Transverse colon (tissue), 4 donors: ENCODE measurements around the gene ACHE. TPM values are rescaled to one million over a fixed set of nuclear protein-coding genes. Genes with fewer than 3 reads are reported as not detected.
A peak's percentile ranks its signal among the peaks of the same experiment; 100 is the strongest.

Source experiments
- DNase-seq: peaks from one replicate; pipeline ENCODE4 v3.0.0-alpha.2; 2019
- H3K27ac ChIP-seq, 4 donors: fragments of 200-600 bp; sonication (generic); 2 replicates each; pipeline ENCODE4 v1.5.1; 2016 to 2018; ENCODE audit warnings: inconsistent platforms in 4 of 4
- H3K27me3 ChIP-seq: fragments of 200-600 bp; sonication (generic); 2 replicates; pipeline ENCODE4 v1.5.1; 2017; ENCODE audit warnings: inconsistent platforms
- H3K36me3 ChIP-seq, 4 donors: fragments of 200-600 bp; sonication (generic); 2 replicates each; pipeline ENCODE4 v1.5.1; 2017 to 2019; ENCODE audit warnings: inconsistent platforms in 4 of 4
- H3K4me1 ChIP-seq, 4 donors: fragments of 200-600 bp; sonication (generic); 2 replicates each; pipeline ENCODE4 v1.5.1; 2017 to 2020; ENCODE audit warnings: inconsistent platforms in 4 of 4
- H3K4me3 ChIP-seq, 4 donors: fragments of 200-600 bp; sonication (generic); 1 replicate in 1 of 4; 2 replicates in 3 of 4; pipeline versions ENCODE4 v1.5.1 to v1.6.1; 2017 to 2019; ENCODE audit warnings: inconsistent platforms in 4 of 4
- H3K9me3 ChIP-seq, 2 donors: fragments of 200-600 bp; sonication (generic); 2 replicates each; pipeline ENCODE4 v1.5.1; 2017 to 2019; ENCODE audit warnings: inconsistent platforms in 2 of 2
- CTCF ChIP-seq, 5 experiments: fragments of 200-600 bp in 3 of 5; fragments of 450-650 bp in 2 of 5; sonication (generic) in 3 of 5; IDR thresholded peaks; 1 replicate in 2 of 5; 2 replicates in 3 of 5; pipeline ENCODE4 v1.5.1; 2016 to 2017; ENCODE audit warnings: antibody characterized with exemption in 5 of 5, inconsistent platforms in 3 of 5, mild to moderate bottlenecking in 2 of 5, moderate library complexity in 1 of 5
- EP300 ChIP-seq: sonication (generic); formaldehyde crosslinking; IDR thresholded peaks from one replicate; pipeline ENCODE4 v1.6.1; 2017; ENCODE audit warnings: antibody characterized with exemption, low read depth
- POLR2A ChIP-seq: fragments of 450-650 bp; IDR thresholded peaks from one replicate; pipeline ENCODE4 v1.6.1; 2016; ENCODE audit warnings: antibody characterized with exemption, mild to moderate bottlenecking, moderate library complexity
- POLR2AphosphoS5 ChIP-seq, 3 donors: sonication (generic); formaldehyde crosslinking; IDR thresholded peaks; one replicate each; pipeline ENCODE4 v1.6.1; 2016; ENCODE audit warnings: antibody characterized with exemption in 3 of 3
- WGBS, 2 donors: methylation state at CpG; one replicate each; pipeline ENCODE4 v1.1.5; 2018; ENCODE audit warnings: low coverage in 1 of 2; 5-methylcytosine and 5-hydroxymethylcytosine counted together
- in situ Hi-C, 4 donors: fragments of 200-750 bp; cut with MboI; loops; one replicate each; pipeline versions ENCODE4 v1.15.0 to v1.15.1; 2017; ENCODE audit warnings: low sequenced_read_pairs in 3 of 4, low pct_ligation_motif_present in 1 of 4, low pct_unique_long_range_greater_than_20kb in 1 of 4
- intact Hi-C: fragments of 100-400 bp; cut with DNase I; formaldehyde crosslinking; loops from one replicate; pipeline ENCODE4 v1.15.1; 2023; ENCODE audit warnings: low total_unique reads
- total RNA-seq, 4 donors: library from RNA; depleted of rRNA; stranded (reverse); fragments of >200 nt; gene quantifications; one replicate each; pipeline ENCODE4 v1.1.0, GENCODE V29; 2016

Gene ACHE
- total RNA-seq, 4 donors from 2014 or later: 3.8 to 29.9 (median 14.3) TPM

DNA sequence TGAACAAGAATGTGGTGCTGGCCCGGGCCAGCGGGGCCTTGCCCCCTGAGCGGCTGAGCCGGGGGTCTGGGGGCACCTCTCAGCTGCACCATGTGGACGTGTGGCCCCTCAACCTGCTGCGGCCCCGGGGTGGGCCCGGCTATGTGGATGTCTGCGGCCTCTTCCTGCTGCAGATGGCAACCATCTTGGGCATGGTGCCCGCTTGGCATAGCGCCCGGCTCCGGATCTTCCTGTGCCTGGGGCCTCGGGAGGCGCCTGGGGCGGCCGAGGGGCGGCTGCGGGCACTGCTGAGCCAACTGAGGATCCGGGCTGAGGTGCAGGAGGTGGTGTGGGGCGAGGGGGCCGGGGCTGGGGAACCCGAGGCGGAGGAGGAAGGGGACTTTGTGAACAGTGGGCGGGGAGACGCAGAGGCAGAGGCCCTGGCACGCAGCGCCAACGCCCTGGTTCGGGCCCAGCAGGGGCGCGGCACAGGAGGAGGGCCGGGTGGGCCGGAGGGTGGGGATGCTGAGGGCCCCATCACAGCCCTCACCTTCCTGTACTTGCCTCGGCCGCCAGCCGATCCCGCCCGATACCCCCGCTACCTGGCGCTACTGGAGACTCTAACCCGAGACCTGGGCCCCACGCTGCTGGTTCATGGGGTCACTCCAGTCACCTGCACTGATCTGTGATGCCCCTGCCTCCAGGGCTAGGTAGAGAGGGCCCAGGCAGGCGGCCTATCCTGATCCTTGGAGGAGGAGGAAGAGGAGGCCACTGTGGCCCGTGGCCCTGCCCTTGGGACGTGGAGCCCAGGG lies 29.6 kb downstream of the ACHE start:
- Histone ChIP-seq H3K27me3 (no peaks in the 10 kb centered on the region), H3K36me3 (no peaks in the 10 kb centered on the region), H3K4me3 (peak overlapping the region; percentile 14 to 74 (median 70)), H3K9me3 (no peaks in the 10 kb centered on the region), H3K27ac (peak overlapping the region; percentile 92 to 97 (median 96)), H3K4me1 (peaks cover 11 to 39% (median 34%) of the 10 kb centered on the region in 4 donors)
- 48% methylated on average over 44 of the region's 46 CpGs; no CpG with 5 or more reads in 1 of the 2 donors for WGBS, 2 donors
- intact Hi-C loops: no loop called here
- TF ChIP-seq CTCF (IDR thresholded peaks at IDR 0.05) (no peak), POLR2AphosphoS5 (IDR thresholded peaks at IDR 0.05) (peak in 2 of 3 donors; percentile 46 to 62), POLR2A (peak; percentile 54), EP300 (no peak)
- peak; percentile 86 for DNase-seq
- in situ Hi-C loops: loop anchor here in 1 of 4 donors (25.0 kb wide), 1 partner anchor 154 kb away; the partner anchor contains the start of genes EPO and POP7

DNA sequence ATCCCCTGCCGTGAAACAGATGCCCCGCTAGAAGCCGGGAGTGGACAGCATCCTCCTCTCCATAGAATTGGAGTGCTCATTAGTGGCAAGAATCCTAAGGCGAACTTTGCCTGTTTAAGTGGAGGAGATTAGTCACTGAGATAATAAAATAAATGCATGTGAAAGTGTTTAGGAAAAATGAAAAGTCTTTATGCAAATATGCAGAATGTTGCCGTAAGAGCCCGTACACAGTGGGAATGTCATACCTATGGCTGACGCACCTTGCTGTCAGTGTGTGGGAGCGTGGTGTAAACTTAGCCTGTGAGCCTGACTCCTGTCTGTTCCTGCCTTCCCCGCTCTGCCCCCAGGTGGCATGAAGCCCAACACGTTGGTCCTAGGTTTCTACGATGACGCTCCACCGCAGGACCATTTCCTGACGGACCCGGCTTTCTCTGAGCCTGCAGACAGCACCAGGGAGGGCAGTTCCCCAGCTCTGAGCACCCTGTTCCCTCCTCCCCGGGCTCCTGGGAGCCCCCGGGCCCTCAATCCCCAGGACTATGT lies 30.2 kb downstream of the ACHE start:
- WGBS, 2 donors: 75 to 97% methylated on average over 4 to 17 of the region's 17 CpGs

GRCh38 chr7:100864263-100864845 lies 31.3 kb downstream of the ACHE start:
- intact Hi-C loops (no loop called here), in situ Hi-C loops (loop anchor here in 1 of 4 donors (25.0 kb wide), 1 partner anchor 152 kb away; the partner anchor contains the start of genes EPO and POP7)
- peaks cover 11 to 39% (median 34%) of the 10 kb centered on the region in 4 donors for H3K4me1 ChIP-seq
- H3K27me3 ChIP-seq: no peaks in the 10 kb centered on the region
- no peak overlapping the region for H3K27ac ChIP-seq
- H3K9me3 ChIP-seq: no peaks in the 10 kb centered on the region
- no peak for TF ChIP-seq POLR2AphosphoS5 (IDR thresholded peaks at IDR 0.05)
- TF ChIP-seq EP300: no peak
- no peak for TF ChIP-seq CTCF (IDR thresholded peaks at IDR 0.05)
- TF ChIP-seq POLR2A: no peak
- DNase-seq: no peak
- H3K36me3 ChIP-seq: no peaks in the 10 kb centered on the region
- 83 to 92% methylated on average over 4 to 12 of the region's 12 CpGs for WGBS, 2 donors
- H3K4me3 ChIP-seq: no peak overlapping the region

More for the DNA sequence above, 30.2 kb downstream of the ACHE start:
- no peak for TF ChIP-seq CTCF (IDR thresholded peaks at IDR 0.05)
- TF ChIP-seq POLR2AphosphoS5 (IDR thresholded peaks at IDR 0.05): no peak
- no peak for TF ChIP-seq POLR2A
- no peak for TF ChIP-seq EP300
- in situ Hi-C loops: loop anchor here in 1 of 4 donors (25.0 kb wide), 1 partner anchor 153 kb away; the partner anchor contains the start of genes EPO and POP7
- H3K4me3 ChIP-seq: peak overlapping the region in 3 of 4 donors; percentile 69 to 74 (median 72)
- H3K27ac ChIP-seq: peak overlapping the region; percentile 92 to 97 (median 96)
- H3K4me1 ChIP-seq: peaks cover 11 to 39% (median 34%) of the 10 kb centered on the region in 4 donors
- intact Hi-C loops: no loop called here
- no peaks in the 10 kb centered on the region for H3K9me3 ChIP-seq
- DNase-seq: no peak
- H3K27me3 ChIP-seq: no peaks in the 10 kb centered on the region
- no peaks in the 10 kb centered on the region for H3K36me3 ChIP-seq
